SHP77 (cell line): ENCODE results near the gene WDR27.
"Not testable (repeated sequence)": the region's sequence is repeated elsewhere in the genome, so short reads cannot be mapped to it uniquely, and the experiment has no call there.

Experiments
- DNase-seq, 2 experiments: peaks; one replicate each; lab custom pipeline; 2025; lab: John Stamatoyannopoulos, UW

WDR27 gene

GRCh38 chr6:169434554-169434953, 267.3 kb downstream of the WDR27 start:
- DNase-seq, result not testable (repeated sequence)

GRCh38 chr6:169429001-169429400, 272.8 kb downstream of the WDR27 start:
- DNase-seq, result no peak

- DNase-seq, result peak in 1 of 2 experiments; percentile 16
Observed at GRCh38 chr6:169428532-169428931, 273.3 kb downstream of the WDR27 start.

GRCh38 chr6:169427856-169428255, 274.0 kb downstream of the WDR27 start:
- no peak for DNase-seq

GRCh38 chr6:169426611-169427010, 275.2 kb downstream of the WDR27 start:
- DNase-seq, result no peak

GRCh38 chr6:169425628-169426370, 276.0 kb downstream of the WDR27 start:
- DNase-seq, result no peak

- no peak for DNase-seq
Observed at GRCh38 chr6:169424821-169425240, 277.0 kb downstream of the WDR27 start.

- DNase-seq, result no peak
Observed at GRCh38 chr6:169424149-169424804, 277.6 kb downstream of the WDR27 start.

- DNase-seq, result no peak
Observed at GRCh38 chr6:169421586-169422264, 280.1 kb downstream of the WDR27 start.

- peak; percentile 15 to 68 for DNase-seq
Observed at GRCh38 chr6:169420912-169421543, 280.8 kb downstream of the WDR27 start.

- no peak for DNase-seq
Observed at GRCh38 chr6:169417101-169417500, 284.7 kb downstream of the WDR27 start.

- no peak for DNase-seq
Observed at GRCh38 chr6:169416249-169416648, 285.6 kb downstream of the WDR27 start.

- no peak for DNase-seq
Observed at GRCh38 chr6:169415179-169415578, 286.6 kb downstream of the WDR27 start.

- DNase-seq, result no peak
Observed at GRCh38 chr6:169411722-169412121, 290.1 kb downstream of the WDR27 start.

GRCh38 chr6:169411296-169411695, 290.5 kb downstream of the WDR27 start:
- DNase-seq, result no peak

- DNase-seq, result no peak
Observed at GRCh38 chr6:169409742-169410312, 292.0 kb downstream of the WDR27 start.

GRCh38 chr6:169407325-169407724, 294.5 kb downstream of the WDR27 start:
- no peak for DNase-seq
